Measurements from ENCODE around the gene WWTR1. TPM values are rescaled to one million over a fixed set of nuclear protein-coding genes. Genes with fewer than 3 reads are reported as not detected.

Gene WWTR1
- total and polyA plus RNA-seq, 2 donors (not counting 3 experiments of a cell fraction or from before 2014, with no cell fraction given): 210 to 341 TPM

- Histone ChIP-seq H3K4me1 (ENCODE audit: control insufficient read depth, extremely low read depth, insufficient read depth, low read length) (peaks cover 85% of the 10 kb centered on the region), H3K79me2 (ENCODE audit: control insufficient read depth, insufficient read depth, low read length) (peaks cover 91% of the 10 kb centered on the region), H3K36me3 (ENCODE audit: control insufficient read depth in 2 of 2, extremely low read depth in 1 of 2, insufficient read depth in 2 of 2, low read length in 2 of 2) (peaks cover 0 to 2% of the 10 kb centered on the region in 2 experiments), H3K4me3 (replicated peaks in 1 of 3; ENCODE audit: insufficient read depth in 1 of 3, low read depth in 1 of 3, low read length in 3 of 3) (no peak overlapping the region), H2AFZ (ENCODE audit: low read depth, low read length) (no peak overlapping the region), H3K27me3 (ENCODE audit: control insufficient read depth in 2 of 2, insufficient read depth in 2 of 2, low read length in 2 of 2) (no peaks in the 10 kb centered on the region), H3K9me3 (replicated peaks; ENCODE audit: control insufficient read depth, insufficient read depth, low read length) (no peaks in the 10 kb centered on the region), H3K9ac (replicated peaks; ENCODE audit: extremely low read depth, insufficient read depth, low read length) (peak overlapping the region; percentile 4), H3K27ac (ENCODE audit: insufficient read depth, low read depth, low read length) (peak overlapping the region; percentile 73), H3K4me2 (ENCODE audit: insufficient read depth, low read length) (peak overlapping the region; percentile 4), H3K9me1 (replicated peaks; ENCODE audit: control insufficient read depth, extremely low read depth, insufficient read depth, low read length) (no peaks in the 10 kb centered on the region), H4K20me1 (replicated peaks; ENCODE audit: control insufficient read depth, extremely low read depth, insufficient read depth, low read length) (no peaks in the 10 kb centered on the region)
- CTCF ChIA-PET: interaction anchor here (1.3 to 2.1 kb wide), 3 partner anchors 26 to 118 kb away, joined by 3 to 5 read pairs (median 4); partner anchors contain the start of gene WWTR1
- DNase-seq (ENCODE audit: low read depth, low spot score) (peak; percentile 97), FAIRE-seq (peak; percentile 61)
- BruUV-seq (replicated peaks): no TSS peak
- POLR2A ChIA-PET: no interaction called here
- intact Hi-C loops (cut with micrococcal nuclease) (loop anchor here (1.0 kb wide), 2 partner anchors 16 to 59 kb away; partner anchors contain the start of gene WWTR1), dilution Hi-C loops (cut with MboI; ENCODE audit: extremely low pct_ligation_motif_present, low sequenced_read_pairs) (no loop called here)
- TF ChIP-seq EZH2 (IDR thresholded peaks at IDR 0.05; ENCODE audit: borderline replicate concordance, low read depth, low read length, severe bottlenecking): no peak
- TF ChIP-seq FOS (IDR thresholded peaks at IDR 0.05; ENCODE audit: borderline replicate concordance, insufficient read depth, low read length): no peak
- no peak for TF ChIP-seq MAX (IDR thresholded peaks at IDR 0.05; ENCODE audit: insufficient read depth, insufficient read length)
- TF ChIP-seq POLR2AphosphoS5 (IDR thresholded peaks at IDR 0.05; ENCODE audit: insufficient read depth, low read depth, low read length): peak; percentile 52
- TF ChIP-seq GATA2 (IDR thresholded peaks at IDR 0.05; ENCODE audit: insufficient read depth, insufficient read length, low read depth, low read length): no peak
These were observed 58.6 kb downstream of the WWTR1 start for GRCh38 chr3:149599236-149599635.

- POLR2A ChIA-PET: interaction anchor here (0.6 to 1.0 kb wide), 3 partner anchors 17 to 42 kb away, joined by 3 to 7 read pairs (median 3); no protein-coding TSS in a partner anchor
- intact Hi-C loops (cut with micrococcal nuclease) (no loop called here), dilution Hi-C loops (cut with MboI; ENCODE audit: extremely low pct_ligation_motif_present, low sequenced_read_pairs) (no loop called here)
- FAIRE-seq (peak; percentile 54), DNase-seq (ENCODE audit: low read depth, low spot score) (peak; percentile 82)
- Histone ChIP-seq H3K79me2 (ENCODE audit: control insufficient read depth, insufficient read depth, low read length) (peaks cover 88% of the 10 kb centered on the region), H3K9me1 (replicated peaks; ENCODE audit: control insufficient read depth, extremely low read depth, insufficient read depth, low read length) (no peaks in the 10 kb centered on the region), H4K20me1 (replicated peaks; ENCODE audit: control insufficient read depth, extremely low read depth, insufficient read depth, low read length) (no peaks in the 10 kb centered on the region), H3K27ac (ENCODE audit: insufficient read depth, low read depth, low read length) (peak overlapping the region; percentile 8), H3K9me3 (replicated peaks; ENCODE audit: control insufficient read depth, insufficient read depth, low read length) (no peaks in the 10 kb centered on the region), H3K36me3 (ENCODE audit: control insufficient read depth in 2 of 2, extremely low read depth in 1 of 2, insufficient read depth in 2 of 2, low read length in 2 of 2) (peaks cover 2 to 3% of the 10 kb centered on the region in 2 experiments), H3K27me3 (ENCODE audit: control insufficient read depth in 2 of 2, insufficient read depth in 2 of 2, low read length in 2 of 2) (no peaks in the 10 kb centered on the region), H3K4me1 (ENCODE audit: control insufficient read depth, extremely low read depth, insufficient read depth, low read length) (peaks cover 89% of the 10 kb centered on the region), H2AFZ (ENCODE audit: low read depth, low read length) (no peak overlapping the region), H3K4me2 (ENCODE audit: insufficient read depth, low read length) (no peak overlapping the region), H3K9ac (replicated peaks; ENCODE audit: extremely low read depth, insufficient read depth, low read length) (no peak overlapping the region), H3K4me3 (replicated peaks in 1 of 3; ENCODE audit: insufficient read depth in 1 of 3, low read depth in 1 of 3, low read length in 3 of 3) (no peak overlapping the region)
- TF ChIP-seq EZH2 (IDR thresholded peaks at IDR 0.05; ENCODE audit: borderline replicate concordance, low read depth, low read length, severe bottlenecking) (no peak), JUN (IDR thresholded peaks at IDR 0.05; ENCODE audit: borderline replicate concordance, insufficient read depth, insufficient read length, low read depth) (no peak), FOS (IDR thresholded peaks at IDR 0.05; ENCODE audit: borderline replicate concordance, insufficient read depth, low read length) (no peak), MYC (IDR thresholded peaks at IDR 0.05; ENCODE audit: low read depth, low read length) (no peak)
- CTCF ChIA-PET: interaction anchor here (0.6 to 1.9 kb wide), 6 partner anchors 10 to 122 kb away, joined by 3 to 6 read pairs (median 4); no protein-coding TSS in a partner anchor
- BruUV-seq (replicated peaks): no TSS peak
These were observed 61.6 kb downstream of the WWTR1 start for GRCh38 chr3:149596134-149596770.
